Measurements from ENCODE around the gene HDAC4.

- no peak for TF ChIP-seq CTCF (IDR thresholded peaks at IDR 0.05)
- no peak for TF ChIP-seq EZH2 (IDR thresholded peaks at IDR 0.05; ENCODE audit: borderline replicate concordance, insufficient read depth, low read depth, low read length, poor library complexity, severe bottlenecking)
These were observed 294.4 kb downstream of the HDAC4 start for GRCh38 chr2:239106314-239106908.
